ENCODE data around the gene OLAH. TPM values are rescaled to one million over a fixed set of nuclear protein-coding genes. Genes with fewer than 3 reads are reported as not detected.

Gene OLAH
- total RNA-seq, 1 experiment from 2014 or later, result 0.48 TPM

- H3K9ac ChIP-seq (ENCODE audit: extremely low read depth, insufficient read length, low read length), result no peak overlapping the region
- no peak overlapping the region for H3K4me3 Mint-ChIP-seq
- H3K4me2 ChIP-seq (ENCODE audit: insufficient read depth, insufficient read length, low read length), result no peak overlapping the region
- no peak for TF ChIP-seq CTCF (conservative IDR thresholded peaks at IDR 0.05)
- H3K27ac ChIP-seq (ENCODE audit: insufficient read length, low read depth, low read length), result peak overlapping the region; percentile 12
- no peak overlapping the region for H3T11ph ChIP-seq (ENCODE audit: low read length)
- no peak overlapping the region for H3K18ac ChIP-seq (ENCODE audit: insufficient read length, low read depth, low read length)
- no peak overlapping the region for H4K8ac ChIP-seq (replicated peaks; ENCODE audit: insufficient read length, low read depth, low read length)
- no peak overlapping the region for H2BK15ac ChIP-seq (ENCODE audit: low read depth, low read length)
- H3K27ac Mint-ChIP-seq, result peak overlapping the region; percentile 90 to 96 (median 95)
- H3K4ac ChIP-seq (ENCODE audit: low read depth, low read length), result no peak overlapping the region
- no peaks in the 10 kb centered on the region for H3K9me3 ChIP-seq (ENCODE audit: control insufficient read depth, low read depth, low read length)
- peak overlapping the region; percentile 53; the same call in 1 of the 2 replicates for H3K14ac ChIP-seq (ENCODE audit: insufficient read depth, low read length)
- H3K23me2 ChIP-seq (ENCODE audit: insufficient read length, low read depth, low read length, poor library complexity, severe bottlenecking), result no peaks in the 10 kb centered on the region
- no peak overlapping the region for H4K5ac ChIP-seq (ENCODE audit: insufficient read length, low read depth, low read length)
- no peak overlapping the region for H4K91ac ChIP-seq (ENCODE audit: insufficient read length, low read depth, low read length)
- H3K56ac ChIP-seq (ENCODE audit: insufficient read length, low read depth, low read length), result no peak overlapping the region
- H3K23ac ChIP-seq (ENCODE audit: insufficient read length, low read depth, low read length), result no peak overlapping the region
- H3K9me3 Mint-ChIP-seq, result no peaks in the 10 kb centered on the region
- no peaks in the 10 kb centered on the region for H4K20me1 ChIP-seq (ENCODE audit: control insufficient read depth, insufficient read depth, insufficient read length)
- no peaks in the 10 kb centered on the region for H3K79me2 ChIP-seq (ENCODE audit: insufficient read depth, low read length)
- no peak overlapping the region for H2BK12ac ChIP-seq (ENCODE audit: insufficient read length, low read depth, low read length)
- H2BK5ac ChIP-seq (ENCODE audit: insufficient read length, low read length), result no peak overlapping the region
- H3K36me3 Mint-ChIP-seq (ENCODE audit: insufficient read depth in 1 of 3, low read depth in 3 of 3), result peaks cover 0 to 3% (median 2%) of the 10 kb centered on the region in 3 experiments; a peak in 2 of 7 replicates
- H2BK120ac ChIP-seq (ENCODE audit: low read depth, low read length, poor library complexity, severe bottlenecking), result peak overlapping the region; percentile 61
- WGBS (ENCODE audit: extremely low coverage, insufficient read length, low lambda C conversion rate), result no CpG with 5 or more reads among the region's 18 CpGs
- no peaks in the 10 kb centered on the region for H3K27me3 ChIP-seq (ENCODE audit: insufficient read depth, low read length)
- H3K4me1 ChIP-seq (ENCODE audit: insufficient read depth, low read length), result no peaks in the 10 kb centered on the region
- no peaks in the 10 kb centered on the region for H3K79me1 ChIP-seq (ENCODE audit: insufficient read depth, low read depth, low read length, poor library complexity, severe bottlenecking)
- H2AK5ac ChIP-seq (ENCODE audit: insufficient read length, low read length), result no peak overlapping the region
- peaks cover 19 to 20% of the 10 kb centered on the region in 2 experiments for H3K4me1 Mint-ChIP-seq
- no peaks in the 10 kb centered on the region for H3K27me3 Mint-ChIP-seq (ENCODE audit: low read depth)
- no peak overlapping the region for H2BK20ac ChIP-seq (ENCODE audit: low read depth, low read length, poor library complexity, severe bottlenecking)
- DNase-seq, result no peak
- H2AFZ ChIP-seq (ENCODE audit: low read length), result no peak overlapping the region
These were observed 40.1 kb downstream of the OLAH start for GRCh38 chr10:15083674-15084501.
